Chondrocyte (in vitro differentiated cells): ENCODE measurements around the gene CAV1. TPM values are rescaled to one million over a fixed set of nuclear protein-coding genes. Genes with fewer than 3 reads are reported as not detected.
A peak's percentile ranks its signal among the peaks of the same experiment; 100 is the strongest.

Source experiments
- DNase-seq: peaks from one replicate; pipeline ENCODE4 v3.0.0; 2021; ENCODE audit warnings: mixed read lengths, low spot score
- H3K27ac Mint-ChIP-seq: one replicate; pipeline ENCODE4 v1.8.0; 2021; ENCODE audit warnings: mild to moderate bottlenecking, moderate library complexity, mixed read lengths; ENCODE audit not compliant: unreplicated experiment
- H3K27me3 Mint-ChIP-seq: 2 replicates; pipeline ENCODE4 v1.8.0; 2021; ENCODE audit warnings: low read depth, mixed read lengths
- H3K36me3 Mint-ChIP-seq: 2 replicates; pipeline ENCODE4 v1.8.0; 2021; ENCODE audit warnings: low read depth, mixed read lengths
- H3K4me1 Mint-ChIP-seq: 2 replicates; pipeline ENCODE4 v1.8.0; 2021; ENCODE audit warnings: low read depth, mild to moderate bottlenecking, mixed read lengths
- H3K4me3 Mint-ChIP-seq: one replicate; pipeline ENCODE4 v1.8.0; 2021; ENCODE audit warnings: mild to moderate bottlenecking, moderate library complexity, mixed read lengths; ENCODE audit not compliant: unreplicated experiment
- H3K9me3 Mint-ChIP-seq: 2 replicates; pipeline ENCODE4 v1.8.0; 2021; ENCODE audit warnings: low read depth, mixed read lengths
- CTCF ChIP-seq: fragments of 200-600 bp; sonication (generic); IDR thresholded peaks from 2 replicates; pipeline ENCODE4 v1.5.0; 2021; ENCODE audit warnings: antibody characterized with exemption, mild to moderate bottlenecking, moderate library complexity
- total RNA-seq: library from RNA; stranded (reverse); gene quantifications from 3 replicates; pipeline ENCODE4 v1.2.1, GENCODE V29; 2021

The CAV1 gene
- total RNA-seq, 1 donor from 2014 or later: 297 TPM

DNA sequence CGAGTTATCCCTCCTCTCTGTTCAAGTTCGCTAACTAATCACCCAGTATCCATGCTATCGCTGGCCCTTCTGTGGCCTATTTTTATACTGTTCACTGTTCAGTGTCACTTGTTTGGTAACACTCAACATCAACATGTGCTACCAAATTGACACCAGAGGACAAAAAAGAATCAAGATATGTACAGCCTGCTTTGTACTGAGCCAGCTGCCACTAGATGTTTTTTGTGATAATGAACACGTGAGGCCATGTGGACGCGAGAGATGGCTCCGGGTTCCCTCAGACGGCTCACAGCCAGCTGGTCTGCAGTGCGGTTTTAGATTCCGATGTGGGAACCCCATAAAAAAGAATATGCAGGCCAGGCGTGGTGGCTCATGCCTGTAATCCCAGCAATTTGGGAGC is 21.2 kb downstream of the CAV1 start:
- no peak overlapping the region for H3K27ac Mint-ChIP-seq
- DNase-seq: no peak
- peaks cover 26% of the 10 kb centered on the region for H3K36me3 Mint-ChIP-seq
- no peaks in the 10 kb centered on the region for H3K9me3 Mint-ChIP-seq
- H3K27me3 Mint-ChIP-seq: no peaks in the 10 kb centered on the region
- TF ChIP-seq CTCF: no peak
- peaks cover 58% of the 10 kb centered on the region for H3K4me1 Mint-ChIP-seq
- H3K4me3 Mint-ChIP-seq: no peak overlapping the region

DNA sequence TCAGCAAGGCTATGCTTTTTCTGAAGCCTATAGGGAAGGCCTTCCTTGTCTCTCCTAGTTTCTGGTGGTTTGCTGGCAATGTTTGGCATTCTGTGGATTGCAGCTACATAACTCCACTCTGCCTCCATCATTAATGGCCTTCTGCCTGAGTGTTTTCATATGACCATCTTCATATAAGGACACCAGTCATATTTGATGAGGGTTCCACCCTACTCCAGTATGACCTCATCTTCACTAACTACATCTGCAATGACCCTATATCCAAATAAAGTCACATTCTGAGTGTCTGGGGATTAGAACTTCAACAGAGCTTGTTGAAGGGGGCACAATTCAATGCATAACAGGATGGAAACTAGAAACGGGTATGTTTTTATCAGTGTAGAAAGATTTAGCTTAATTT is 22.1 kb downstream of the CAV1 start:
- peaks cover 25% of the 10 kb centered on the region for H3K36me3 Mint-ChIP-seq
- H3K4me3 Mint-ChIP-seq: no peak overlapping the region
- no peaks in the 10 kb centered on the region for H3K9me3 Mint-ChIP-seq
- H3K4me1 Mint-ChIP-seq: peaks cover 49% of the 10 kb centered on the region
- H3K27me3 Mint-ChIP-seq: no peaks in the 10 kb centered on the region
- TF ChIP-seq CTCF: no peak
- no peak overlapping the region for H3K27ac Mint-ChIP-seq
- DNase-seq: no peak

DNA sequence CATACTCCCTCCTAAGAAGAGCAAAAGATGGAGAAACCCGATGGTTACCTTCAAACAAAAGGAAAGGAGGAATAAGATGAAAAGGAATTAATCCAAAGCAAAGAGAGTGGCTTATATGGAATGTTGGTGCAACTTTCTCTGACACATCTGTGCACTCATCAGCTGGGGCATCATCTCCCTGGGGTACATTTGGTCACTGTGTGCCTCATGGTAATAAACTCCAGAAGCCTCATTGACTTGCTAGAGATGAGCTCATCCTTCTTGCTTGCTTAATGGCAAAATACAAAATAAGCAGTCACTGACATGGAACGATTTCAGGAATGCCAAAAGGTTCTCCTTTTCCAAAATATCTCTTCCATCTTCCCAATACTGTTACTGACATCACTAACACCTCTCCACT is 22.5 kb downstream of the CAV1 start:
- peaks cover 25% of the 10 kb centered on the region for H3K36me3 Mint-ChIP-seq
- no peak for TF ChIP-seq CTCF
- DNase-seq: no peak
- no peaks in the 10 kb centered on the region for H3K9me3 Mint-ChIP-seq
- peak overlapping the region; percentile 39 for H3K27ac Mint-ChIP-seq
- H3K27me3 Mint-ChIP-seq: no peaks in the 10 kb centered on the region
- peaks cover 45% of the 10 kb centered on the region for H3K4me1 Mint-ChIP-seq
- H3K4me3 Mint-ChIP-seq: no peak overlapping the region

GRCh38 chr7:116548506-116548905 is 23.7 kb downstream of the CAV1 start:
- H3K27me3 Mint-ChIP-seq: no peaks in the 10 kb centered on the region
- peak overlapping the region; percentile 0 for H3K27ac Mint-ChIP-seq
- H3K4me1 Mint-ChIP-seq: peaks cover 35% of the 10 kb centered on the region
- peaks cover 25% of the 10 kb centered on the region for H3K36me3 Mint-ChIP-seq
- no peak for DNase-seq
- no peak for TF ChIP-seq CTCF
- no peak overlapping the region for H3K4me3 Mint-ChIP-seq
- no peaks in the 10 kb centered on the region for H3K9me3 Mint-ChIP-seq

GRCh38 chr7:116549370-116549769 is 24.5 kb downstream of the CAV1 start:
- Mint-ChIP-seq H3K4me3 (no peak overlapping the region), H3K4me1 (peaks cover 35% of the 10 kb centered on the region), H3K9me3 (no peaks in the 10 kb centered on the region), H3K36me3 (peaks cover 25% of the 10 kb centered on the region), H3K27ac (no peak overlapping the region), H3K27me3 (no peaks in the 10 kb centered on the region)
- no peak for DNase-seq
- no peak for TF ChIP-seq CTCF
